ENCODE measurements around the gene SHANK2.

DNA sequence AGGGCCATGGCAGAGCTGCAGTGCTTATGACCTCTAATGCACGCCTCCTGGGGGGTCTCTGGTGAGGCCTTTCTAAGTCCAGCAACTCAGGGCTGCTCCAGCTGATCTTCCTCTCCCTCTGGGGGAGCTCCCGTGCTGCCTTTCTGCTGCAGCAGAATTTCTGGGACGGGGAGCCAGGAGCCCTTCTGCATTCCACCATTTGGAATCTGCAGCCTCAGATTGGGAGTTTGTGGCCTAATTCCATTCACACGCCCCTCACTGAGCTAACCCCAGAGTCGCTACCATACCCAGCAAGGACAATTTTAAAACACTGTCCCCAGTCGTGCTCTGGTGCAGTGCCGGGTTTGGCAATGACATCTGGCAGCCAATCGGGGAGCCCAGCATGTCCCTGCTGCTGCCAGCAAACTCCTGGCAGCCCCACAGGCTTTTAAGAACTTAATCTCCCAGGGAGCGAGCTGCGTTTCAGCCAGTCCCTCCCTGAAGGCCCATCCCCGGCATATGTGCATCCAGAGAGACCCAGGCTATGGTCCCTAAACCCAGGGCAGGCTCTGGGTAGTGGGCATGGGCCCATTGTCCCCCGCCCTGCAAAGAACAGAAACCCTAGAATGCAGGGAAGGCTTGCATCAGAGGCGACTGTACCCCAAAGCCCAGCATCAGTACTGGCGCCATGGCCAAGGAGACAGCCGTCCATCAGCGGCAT lies 4.7 kb downstream of the SHANK2 start:
- TF ChIP-seq CTCF (conservative IDR thresholded peaks at IDR 0.05; ENCODE audit: low read length) (no peak), EZH2phosphoT487 (IDR thresholded peaks at IDR 0.05; ENCODE audit: borderline replicate concordance, low read depth, low read length) (no peak)

Measured in OCI-LY7 (cell line).